ENCODE results near the gene PCDHB6. TPM values are rescaled to one million over a fixed set of nuclear protein-coding genes. Genes with fewer than 3 reads are reported as not detected.
"Not testable (repeated sequence)": the region's sequence is repeated elsewhere in the genome, so short reads cannot be mapped to it uniquely, and the experiment has no call there.

PCDHB6 gene
- total RNA-seq, 2 experiments from 2014 or later: not detected

- ATAC-seq (ENCODE audit: poor library complexity) (no peak), DNase-seq (no peak)
- H3K27ac Mint-ChIP-seq: no peak overlapping the region
- H3K9me3 ChIP-seq (ENCODE audit: control insufficient read depth in 1 of 2, insufficient read depth in 1 of 2, low read length in 2 of 2): peaks cover 18 to 44% of the 10 kb centered on the region in 2 experiments
- H3K36me3 Mint-ChIP-seq (ENCODE audit: low read depth): peaks cover 5% of the 10 kb centered on the region
- peaks cover 68% of the 10 kb centered on the region for H3K27me3 Mint-ChIP-seq
- peaks cover 20% of the 10 kb centered on the region for H3K9me3 Mint-ChIP-seq
- ChIA-PET POLR2A (no interaction called here), CTCF (no interaction called here)
- peaks cover 24 to 33% of the 10 kb centered on the region in 2 experiments for H3K27me3 ChIP-seq (ENCODE audit: control insufficient read depth in 1 of 2, insufficient read depth in 2 of 2, low read length in 2 of 2)
- no peaks in the 10 kb centered on the region for H3K4me1 ChIP-seq (ENCODE audit: insufficient read depth, low read length)
- intact Hi-C loops (cut with DNase I, micrococcal nuclease): no loop called here
- H3K36me3 ChIP-seq (ENCODE audit: insufficient read depth, low read length): no peaks in the 10 kb centered on the region
- no peak overlapping the region for H3K4me3 ChIP-seq (ENCODE audit: low read length)
- H3K4me1 Mint-ChIP-seq (ENCODE audit: low read depth): no peaks in the 10 kb centered on the region
- no peak overlapping the region for H3K4me3 Mint-ChIP-seq
- TF ChIP-seq, protein P1, sequence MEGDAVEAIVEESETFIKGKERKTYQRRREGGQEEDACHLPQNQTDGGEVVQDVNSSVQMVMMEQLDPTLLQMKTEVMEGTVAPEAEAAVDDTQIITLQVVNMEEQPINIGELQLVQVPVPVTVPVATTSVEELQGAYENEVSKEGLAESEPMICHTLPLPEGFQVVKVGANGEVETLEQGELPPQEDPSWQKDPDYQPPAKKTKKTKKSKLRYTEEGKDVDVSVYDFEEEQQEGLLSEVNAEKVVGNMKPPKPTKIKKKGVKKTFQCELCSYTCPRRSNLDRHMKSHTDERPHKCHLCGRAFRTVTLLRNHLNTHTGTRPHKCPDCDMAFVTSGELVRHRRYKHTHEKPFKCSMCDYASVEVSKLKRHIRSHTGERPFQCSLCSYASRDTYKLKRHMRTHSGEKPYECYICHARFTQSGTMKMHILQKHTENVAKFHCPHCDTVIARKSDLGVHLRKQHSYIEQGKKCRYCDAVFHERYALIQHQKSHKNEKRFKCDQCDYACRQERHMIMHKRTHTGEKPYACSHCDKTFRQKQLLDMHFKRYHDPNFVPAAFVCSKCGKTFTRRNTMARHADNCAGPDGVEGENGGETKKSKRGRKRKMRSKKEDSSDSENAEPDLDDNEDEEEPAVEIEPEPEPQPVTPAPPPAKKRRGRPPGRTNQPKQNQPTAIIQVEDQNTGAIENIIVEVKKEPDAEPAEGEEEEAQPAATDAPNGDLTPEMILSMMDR (IDR thresholded peaks at IDR 0.05): no peak
- H3K27ac ChIP-seq (ENCODE audit: low read depth in 1 of 2, low read length in 2 of 2): no peak overlapping the region
Measured at GRCh38 chr5:141155540-141156374, 5.9 kb downstream of the PCDHB6 start.

- H3K4me1 Mint-ChIP-seq (ENCODE audit: low read depth); H3K27ac Mint-ChIP-seq; H3K4me3 Mint-ChIP-seq; intact Hi-C loops (cut with DNase I, micrococcal nuclease); DNase-seq; H3K36me3 ChIP-seq (ENCODE audit: insufficient read depth, low read length); POLR2A ChIA-PET; H3K27ac ChIP-seq (ENCODE audit: low read depth in 1 of 2, low read length in 2 of 2); H3K36me3 Mint-ChIP-seq (ENCODE audit: low read depth); H3K4me1 ChIP-seq (ENCODE audit: insufficient read depth, low read length); H3K4me3 ChIP-seq (ENCODE audit: low read length); ATAC-seq (ENCODE audit: poor library complexity); CTCF ChIA-PET: not testable (repeated sequence)
- H3K9me3 ChIP-seq (ENCODE audit: control insufficient read depth in 1 of 2, insufficient read depth in 1 of 2, low read length in 2 of 2): peaks cover 18 to 31% of the 10 kb centered on the region in 2 experiments
- Mint-ChIP-seq H3K27me3 (peaks cover 58% of the 10 kb centered on the region), H3K9me3 (peaks cover 20% of the 10 kb centered on the region)
- peaks cover 16 to 29% of the 10 kb centered on the region in 2 experiments for H3K27me3 ChIP-seq (ENCODE audit: control insufficient read depth in 1 of 2, insufficient read depth in 2 of 2, low read length in 2 of 2)
Measured at GRCh38 chr5:141157356-141157755, 7.5 kb downstream of the PCDHB6 start.

- ATAC-seq (ENCODE audit: poor library complexity); H3K36me3 ChIP-seq (ENCODE audit: insufficient read depth, low read length); POLR2A ChIA-PET; H3K27ac ChIP-seq (ENCODE audit: low read depth in 1 of 2, low read length in 2 of 2); H3K4me1 ChIP-seq (ENCODE audit: insufficient read depth, low read length); H3K4me1 Mint-ChIP-seq (ENCODE audit: low read depth); H3K4me3 Mint-ChIP-seq; H3K4me3 ChIP-seq (ENCODE audit: low read length); intact Hi-C loops (cut with DNase I, micrococcal nuclease); CTCF ChIA-PET; H3K27ac Mint-ChIP-seq; H3K36me3 Mint-ChIP-seq (ENCODE audit: low read depth); DNase-seq: not testable (repeated sequence)
- Histone ChIP-seq H3K27me3 (ENCODE audit: control insufficient read depth in 1 of 2, insufficient read depth in 2 of 2, low read length in 2 of 2) (peaks cover 15 to 29% of the 10 kb centered on the region in 2 experiments), H3K9me3 (ENCODE audit: control insufficient read depth in 1 of 2, insufficient read depth in 1 of 2, low read length in 2 of 2) (peaks cover 18 to 29% of the 10 kb centered on the region in 2 experiments)
- H3K9me3 Mint-ChIP-seq: peaks cover 19% of the 10 kb centered on the region
- peaks cover 53% of the 10 kb centered on the region for H3K27me3 Mint-ChIP-seq
Measured at GRCh38 chr5:141157901-141158300, 8.0 kb downstream of the PCDHB6 start.

GRCh38 chr5:141172381-141173204 lies 22.7 kb downstream of the PCDHB6 start, which contains the start of gene PCDHB7:
Gene PCDHB7 (plus strand): TSS chr5:141172644. CDS start chr5:141172836, 192 bp downstream.
- no peak within 1 kb of the TSS for H3K4me3 Mint-ChIP-seq
- no peak within 1 kb of the TSS for H3K27ac Mint-ChIP-seq

More at GRCh38 chr5:141172381-141173204, 22.7 kb downstream of the PCDHB6 start, which contains the start of gene PCDHB7:
- peak in 5 of 14 experiments; percentile 11 to 36 (median 17) for DNase-seq
- CTCF ChIA-PET: no interaction called here
- Histone ChIP-seq H3K4me3 (ENCODE audit: low read length) (no peak within 1 kb of the TSS), H3K36me3 (ENCODE audit: insufficient read depth, low read length) (no peaks in the 10 kb centered on the region), H3K9me3 (ENCODE audit: control insufficient read depth in 1 of 2, insufficient read depth in 1 of 2, low read length in 2 of 2) (peaks cover 5 to 13% of the 10 kb centered on the region in 2 experiments), H3K27ac (ENCODE audit: low read depth in 1 of 2, low read length in 2 of 2) (no peak within 1 kb of the TSS), H3K27me3 (ENCODE audit: control insufficient read depth in 1 of 2, insufficient read depth in 2 of 2, low read length in 2 of 2) (peaks cover 12 to 40% of the 10 kb centered on the region in 2 experiments), H3K4me1 (ENCODE audit: insufficient read depth, low read length) (no peaks in the 10 kb centered on the region)
- H3K9me3 Mint-ChIP-seq: peaks cover 7% of the 10 kb centered on the region
- intact Hi-C loops (cut with DNase I, micrococcal nuclease): no loop called here
- TF ChIP-seq, protein P1 (IDR thresholded peaks at IDR 0.05): peak; percentile 37
- H3K27me3 Mint-ChIP-seq: peaks cover 51% of the 10 kb centered on the region
- POLR2A ChIA-PET: no interaction called here
- no peak for ATAC-seq (ENCODE audit: poor library complexity)
- no peaks in the 10 kb centered on the region for H3K36me3 Mint-ChIP-seq (ENCODE audit: low read depth)
- peaks cover 6% of the 10 kb centered on the region for H3K4me1 Mint-ChIP-seq (ENCODE audit: low read depth)

Data from CD4-positive, alpha-beta T cell (primary cell).